GM19455 (cell line): ENCODE results near the gene ATP6V0C.
"Not testable (repeated sequence)": the region's sequence is repeated elsewhere in the genome, so short reads cannot be mapped to it uniquely, and the experiment has no call there.

ENCODE experiments used
- ATAC-seq: cut with Tn5 transposase; IDR thresholded peaks from one replicate; pipeline ENCODE4 v1.9.1; 2021; ENCODE audit not compliant: unreplicated experiment

The ATP6V0C gene

DNA sequence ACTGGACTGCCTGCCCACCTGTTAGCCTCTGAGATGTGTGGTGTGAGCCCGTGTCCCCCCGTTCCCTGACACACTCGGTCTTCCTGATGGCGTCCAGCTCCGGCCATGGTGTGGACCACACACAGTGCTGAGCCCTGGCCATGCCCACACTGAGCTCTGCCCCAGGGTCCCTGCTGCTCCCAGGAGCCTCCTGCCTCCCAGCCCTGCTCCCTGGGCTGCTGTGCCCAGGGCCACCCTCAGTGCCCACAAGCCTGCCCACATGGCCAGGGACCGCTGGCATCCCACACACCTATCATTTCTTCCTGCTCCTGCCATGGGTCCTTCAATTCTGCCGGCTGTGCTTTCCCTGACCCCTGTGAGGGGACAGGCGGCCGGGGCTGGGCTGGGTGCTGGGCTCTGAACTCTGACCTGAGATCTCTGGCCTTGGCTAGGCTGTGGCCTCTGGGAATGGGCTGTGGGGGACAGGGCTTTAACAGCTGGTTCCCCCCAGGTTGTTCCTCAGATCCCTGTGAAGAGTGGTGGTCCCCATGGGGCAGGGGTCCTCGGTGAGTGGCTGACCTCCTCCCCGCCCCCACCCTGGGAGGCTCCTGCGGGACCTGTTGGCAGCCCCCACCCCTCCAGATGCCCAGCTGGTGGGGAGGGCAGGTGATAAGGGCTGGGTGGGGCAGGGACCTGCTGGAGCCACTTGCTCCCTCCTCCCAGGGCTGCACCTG lies 13.5 kb downstream of the ATP6V0C start:
- ATAC-seq: no peak

DNA sequence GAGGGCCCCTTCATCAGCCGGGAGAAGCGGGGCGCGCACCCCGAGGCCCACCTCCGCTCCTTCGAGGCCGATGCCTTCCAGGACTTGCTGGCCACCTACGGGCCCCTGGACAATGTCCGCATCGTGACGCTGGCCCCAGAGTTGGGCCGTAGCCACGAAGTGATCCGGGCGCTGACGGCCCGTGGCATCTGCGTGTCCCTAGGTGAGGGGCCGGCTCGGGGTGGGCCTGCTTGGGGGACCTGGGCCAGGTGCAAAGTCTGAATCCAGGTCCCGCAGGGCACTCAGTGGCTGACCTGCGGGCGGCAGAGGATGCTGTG lies 14.0 kb downstream of the ATP6V0C start:
- ATAC-seq: no peak

DNA sequence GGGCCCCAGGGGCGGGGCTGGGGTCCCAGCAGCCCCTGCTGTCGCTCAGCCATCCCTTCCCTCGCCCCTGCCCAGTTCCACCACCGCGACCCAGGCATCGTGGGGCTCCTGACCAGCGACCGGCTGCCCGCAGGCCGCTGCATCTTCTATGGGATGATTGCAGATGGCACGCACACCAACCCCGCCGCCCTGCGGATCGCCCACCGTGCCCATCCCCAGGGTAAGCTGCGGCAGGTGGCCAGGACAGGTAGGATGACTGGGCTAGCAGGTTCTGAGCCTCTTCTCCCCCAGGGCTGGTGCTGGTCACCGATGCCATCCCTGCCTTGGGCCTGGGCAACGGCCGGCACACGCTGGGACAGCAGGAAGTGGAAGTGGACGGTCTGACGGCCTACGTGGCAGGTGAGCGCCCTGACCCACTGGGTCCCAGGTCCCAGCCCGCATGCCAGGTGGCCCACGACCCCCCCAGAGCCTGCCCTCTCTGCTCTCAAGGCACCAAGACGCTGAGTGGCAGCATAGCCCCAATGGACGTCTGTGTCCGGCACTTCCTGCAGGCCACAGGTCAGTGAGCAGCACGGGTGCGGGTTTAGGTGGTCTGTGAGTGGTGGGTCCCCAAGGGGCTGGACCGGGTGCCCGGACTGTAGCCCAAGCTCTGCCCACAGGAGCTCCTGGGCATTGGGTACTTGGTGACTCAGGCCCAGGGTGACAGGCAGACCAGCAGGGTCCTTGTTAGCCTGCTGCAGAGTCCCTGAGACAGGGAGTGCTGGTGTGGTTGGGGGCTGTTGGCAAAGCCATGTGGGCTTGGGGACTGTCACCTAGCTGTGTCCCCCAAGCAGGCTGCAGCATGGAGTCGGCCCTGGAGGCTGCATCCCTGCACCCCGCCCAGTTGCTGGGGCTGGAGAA lies 14.7 kb downstream of the ATP6V0C start:
- ATAC-seq: no peak

DNA sequence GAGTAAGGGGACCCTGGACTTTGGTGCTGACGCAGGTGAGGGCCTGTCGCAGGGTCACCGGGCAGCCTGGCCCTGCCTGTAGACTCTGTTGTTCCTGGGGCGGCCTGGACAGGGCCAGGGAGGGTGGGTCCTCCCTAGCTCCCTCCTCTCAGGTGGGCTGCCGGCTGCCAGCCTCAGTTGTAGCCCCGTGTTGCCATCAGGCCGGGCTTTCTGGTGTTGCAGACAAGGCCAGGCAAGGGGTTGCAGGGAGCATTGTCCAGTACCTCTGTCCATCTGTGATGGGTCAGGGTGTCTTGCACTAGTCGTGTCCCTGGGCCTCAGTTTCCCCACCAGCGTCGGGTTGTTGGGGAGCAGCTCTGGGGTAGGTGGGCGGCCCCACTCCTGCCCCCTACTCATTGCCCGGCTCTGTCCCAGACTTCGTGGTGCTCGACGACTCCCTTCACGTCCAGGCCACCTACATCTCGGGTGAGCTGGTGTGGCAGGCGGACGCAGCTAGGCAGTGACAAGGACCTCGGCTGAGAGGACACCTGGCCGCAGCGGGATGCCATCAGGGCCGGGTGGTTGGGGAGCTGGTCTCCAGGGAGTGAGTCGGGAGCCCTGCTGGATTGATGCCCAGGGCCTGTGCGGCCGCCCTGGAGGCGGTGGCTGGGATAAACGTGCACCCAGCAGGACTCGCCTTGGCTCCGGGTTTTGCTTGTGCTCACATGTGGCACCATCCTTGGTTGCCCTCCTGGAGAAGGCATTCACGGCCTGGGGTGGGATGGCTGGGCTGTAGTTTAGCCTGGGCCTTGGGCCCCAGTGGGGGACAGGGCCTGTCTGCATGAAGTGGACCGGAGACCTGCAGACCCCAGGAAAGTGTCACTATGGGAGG lies 15.5 kb downstream of the ATP6V0C start:
- ATAC-seq: no peak

DNA sequence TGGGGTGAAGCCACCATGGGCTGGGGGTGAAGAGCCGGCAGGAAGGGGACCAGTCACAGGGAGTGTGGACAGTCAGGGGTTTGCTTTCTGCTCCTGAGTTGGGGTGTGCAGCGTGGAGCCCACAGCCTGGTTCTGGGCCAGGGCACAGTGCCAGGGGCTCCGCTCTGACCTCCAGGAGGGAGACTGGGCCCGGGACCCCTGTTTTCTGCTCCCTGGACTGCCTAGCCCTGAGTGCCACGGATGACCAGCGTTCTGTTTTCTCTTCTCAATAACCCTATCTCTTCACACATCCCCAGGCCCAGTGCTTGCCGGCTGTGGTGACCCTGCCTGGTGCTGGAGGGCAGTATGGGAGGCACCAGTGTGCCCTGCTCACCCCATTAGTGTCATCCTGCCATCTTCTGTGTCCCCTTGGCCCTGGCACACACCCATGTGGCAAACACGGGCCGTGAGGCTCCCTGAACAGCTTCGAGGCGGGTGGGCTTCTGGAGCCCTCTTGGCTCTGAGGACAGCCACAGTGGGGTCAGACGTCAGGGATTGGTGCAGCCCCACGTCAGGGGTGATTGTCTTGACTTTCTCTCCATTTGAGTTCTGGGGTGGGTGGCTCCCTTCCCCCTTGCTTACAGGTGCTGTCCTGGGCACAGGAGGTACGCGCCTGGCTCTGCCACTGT lies 16.3 kb downstream of the ATP6V0C start:
- ATAC-seq: no peak

DNA sequence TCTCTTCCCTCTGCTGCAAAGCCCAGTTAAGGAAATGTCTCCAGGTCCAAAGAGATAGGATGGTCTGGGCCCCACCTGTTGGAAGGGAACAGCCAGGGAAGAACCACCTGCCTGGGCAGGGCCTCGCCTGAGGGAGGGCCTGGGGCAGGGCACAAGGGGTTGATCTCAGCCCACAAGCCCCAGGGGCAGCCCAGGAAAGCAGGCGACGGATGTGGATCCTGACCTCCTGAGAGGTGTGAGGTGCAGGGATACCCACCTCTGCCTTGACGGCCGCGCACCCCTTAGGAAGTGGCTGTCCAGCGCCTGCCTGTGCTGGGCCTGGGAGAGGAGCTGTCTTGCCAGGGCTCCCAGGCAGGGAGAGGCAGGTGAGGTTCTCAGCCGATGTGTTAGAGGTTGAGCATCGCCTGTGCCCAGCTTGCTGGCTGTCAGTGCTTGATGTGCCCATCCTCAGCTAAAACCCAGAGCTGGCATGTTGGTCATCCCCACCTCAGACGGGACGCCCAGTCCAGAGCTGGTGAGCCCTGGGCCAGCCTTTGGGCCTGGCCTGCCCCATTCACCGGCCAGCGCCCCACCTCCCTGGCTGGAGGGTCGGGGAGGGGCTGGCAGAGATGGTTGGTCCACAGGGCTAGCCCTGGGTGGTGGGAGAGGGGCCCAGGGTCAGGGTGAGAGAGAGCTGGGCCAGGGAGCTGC lies 17.0 kb downstream of the ATP6V0C start:
- ATAC-seq: no peak

DNA sequence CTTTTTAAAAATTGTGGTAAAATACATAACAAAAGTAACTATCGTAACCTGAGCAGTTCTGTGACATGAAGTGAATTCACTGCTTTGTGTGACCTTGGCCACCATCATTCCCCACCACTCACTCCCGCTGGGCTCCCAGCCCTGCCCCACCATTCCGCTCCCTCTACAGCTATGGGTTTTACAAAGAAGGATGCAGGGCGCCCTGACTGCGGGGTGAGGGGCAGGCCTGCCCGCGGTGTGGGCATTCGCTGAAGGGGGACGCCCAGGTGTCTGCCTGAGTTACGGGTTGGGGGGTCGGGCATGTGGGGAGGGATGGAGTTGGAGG lies 17.6 kb downstream of the ATP6V0C start, which contains the start of gene CEMP1:
TSS of gene CEMP1 (minus strand) at position 38 of the 325 bp plus-strand sequence. CDS start 335 bp downstream, outside the sequence.
- no peak for ATAC-seq

DNA sequence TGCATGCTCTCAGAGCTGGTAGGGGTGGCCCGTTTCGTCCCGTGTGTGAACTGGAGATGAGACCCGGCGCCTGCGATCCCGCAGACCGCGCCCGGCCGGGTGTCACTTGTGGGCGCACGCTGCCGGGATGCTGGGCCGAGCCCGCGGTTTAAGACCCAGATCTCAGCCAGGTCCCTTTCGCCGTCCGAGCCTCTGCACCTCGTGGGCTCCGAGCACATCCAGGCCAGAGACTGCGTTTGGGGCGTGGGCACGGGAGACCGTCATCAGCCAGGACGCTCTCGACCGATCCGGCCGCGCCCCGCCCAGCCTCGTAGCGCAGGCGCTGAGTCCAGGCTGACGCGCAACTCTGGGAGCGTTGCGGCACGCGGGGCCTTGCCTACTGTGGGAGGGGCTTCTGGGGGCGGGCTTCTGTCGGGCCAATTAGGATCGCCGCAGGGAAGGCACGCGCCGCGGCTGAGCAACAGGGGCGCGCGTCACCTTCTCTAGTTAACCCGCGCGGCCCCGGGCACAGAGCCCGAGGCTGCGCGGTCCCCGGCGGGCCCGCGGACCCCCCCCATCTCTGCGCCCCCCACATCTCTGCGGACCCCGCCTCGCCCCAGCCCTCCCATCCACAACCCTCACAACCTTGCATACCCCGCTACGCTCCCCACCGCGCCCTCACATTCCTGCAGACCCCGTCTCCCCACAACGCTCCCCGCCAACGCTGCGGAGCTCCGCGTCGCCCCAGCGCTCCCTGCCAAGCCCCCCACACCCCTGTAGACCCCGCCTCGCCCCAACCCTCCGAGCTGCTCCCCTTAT lies 18.1 kb downstream of the ATP6V0C start:
- ATAC-seq: peak; percentile 81

DNA sequence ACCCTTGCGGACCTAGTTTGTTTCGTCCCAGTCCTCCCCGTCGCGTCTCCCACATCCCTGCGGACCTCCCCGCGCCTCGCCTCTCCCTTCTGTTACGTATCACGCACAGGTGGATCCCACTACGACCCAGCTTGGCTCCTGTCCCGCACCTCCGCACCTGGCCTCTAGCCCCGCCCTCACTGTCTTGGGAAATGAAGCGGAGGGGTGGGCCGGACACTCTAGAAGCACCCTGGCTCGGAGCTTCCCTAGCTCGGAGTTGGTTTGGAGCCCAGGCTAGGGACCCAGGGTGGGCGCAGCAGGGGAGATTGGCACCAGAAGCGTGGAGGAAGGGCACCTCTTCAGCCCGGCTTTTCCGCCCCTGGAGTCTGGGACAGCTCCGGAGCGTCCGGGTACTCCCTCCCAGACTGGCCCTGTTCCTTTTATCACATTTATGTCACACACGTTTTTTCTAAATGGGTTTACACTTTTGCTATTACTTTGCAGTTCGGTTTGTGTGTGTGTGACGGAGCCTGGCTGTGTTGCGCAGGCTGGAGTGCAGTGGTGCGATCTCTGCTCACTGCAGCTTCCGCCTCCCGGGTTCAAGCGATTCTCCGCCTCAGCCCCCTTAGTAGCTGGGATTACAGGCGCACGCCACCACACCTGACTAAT lies 18.9 kb downstream of the ATP6V0C start:
- ATAC-seq: no peak

DNA sequence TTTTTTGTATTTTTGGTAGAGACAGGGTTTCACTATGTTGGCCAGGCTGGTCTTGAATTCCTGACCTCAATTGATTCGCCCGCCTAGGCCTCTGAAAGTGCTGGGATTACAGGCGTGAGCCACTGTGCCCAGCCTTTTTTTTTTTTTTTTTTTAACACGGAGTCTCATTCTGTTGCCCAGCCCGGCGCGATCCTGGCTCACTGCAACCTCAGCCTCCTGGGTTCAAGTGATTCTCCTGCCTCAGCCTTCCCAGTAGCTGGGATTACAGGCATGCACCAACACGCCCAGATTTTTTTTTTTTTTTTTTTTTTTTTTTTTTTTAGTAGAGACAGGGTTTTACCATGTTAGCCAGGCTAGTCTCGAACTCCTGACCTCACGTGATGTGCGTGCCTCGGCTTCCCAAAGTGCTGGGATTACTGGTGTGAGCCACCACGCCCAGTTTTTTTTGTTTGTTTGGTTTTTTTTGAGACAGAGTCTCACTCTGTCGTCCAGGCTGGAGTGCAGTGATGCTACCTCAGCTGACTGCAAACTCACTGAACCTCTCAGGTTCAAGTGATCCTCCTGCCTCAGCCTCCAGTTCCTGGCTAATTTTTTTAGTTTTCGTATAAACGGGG lies 19.5 kb downstream of the ATP6V0C start:
- ATAC-seq: not testable (repeated sequence)

DNA sequence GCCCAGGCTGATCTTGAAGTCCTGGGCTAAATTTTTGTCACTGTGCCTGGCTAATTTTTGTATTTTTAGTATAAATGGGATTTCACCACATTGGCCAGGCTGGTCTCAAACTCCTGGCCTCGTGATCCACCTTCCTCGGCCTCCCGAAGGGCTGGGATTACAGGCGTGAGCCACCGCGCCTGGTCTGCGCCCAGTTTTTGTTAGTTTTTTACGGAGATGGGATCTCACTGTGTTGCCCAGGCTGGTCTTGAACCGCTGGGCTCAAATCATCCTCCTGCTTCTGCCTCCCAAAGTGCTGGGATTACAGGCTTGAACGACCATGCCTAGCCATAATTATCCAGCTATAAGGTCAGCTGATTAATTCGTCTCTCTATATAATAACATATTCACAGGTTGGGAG lies 20.2 kb downstream of the ATP6V0C start:
- no peak for ATAC-seq

DNA sequence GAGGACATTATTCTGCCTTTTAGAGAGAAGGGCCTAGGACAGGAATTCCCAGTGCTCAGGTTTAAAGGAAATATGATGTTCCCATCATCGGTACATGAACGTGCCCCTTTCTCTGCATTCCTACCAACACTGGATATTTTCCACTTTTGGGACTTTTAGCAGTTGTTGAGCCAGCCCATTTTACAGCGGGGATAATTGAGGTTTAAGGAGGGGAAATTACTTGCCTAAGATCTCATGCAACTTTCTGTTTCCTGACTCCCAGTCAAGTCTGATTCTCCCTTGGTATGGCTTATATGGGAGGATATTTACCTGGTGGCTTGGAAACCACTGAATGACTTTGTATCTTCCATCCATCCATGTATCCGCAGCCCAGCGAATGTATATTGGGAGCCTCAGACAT lies 20.6 kb downstream of the ATP6V0C start:
- ATAC-seq: not testable (repeated sequence)

DNA sequence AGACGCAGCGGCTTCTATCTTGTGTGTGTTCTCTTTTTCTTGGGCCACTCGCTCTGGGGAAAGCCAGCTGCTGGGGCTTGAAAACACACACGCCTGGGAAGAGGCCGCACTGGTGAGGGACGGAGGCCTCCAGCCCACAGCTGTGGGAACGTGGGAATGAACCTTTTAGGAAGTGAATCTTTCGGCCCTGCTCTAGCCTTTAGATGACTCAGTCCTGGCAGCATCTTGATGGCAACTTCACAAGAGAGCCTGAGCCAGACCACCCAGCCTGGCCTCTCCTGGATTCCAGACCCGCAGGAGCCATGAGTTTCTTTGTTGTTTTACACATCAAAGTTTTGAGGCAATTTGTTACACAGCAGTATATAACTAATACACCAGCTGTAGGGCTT lies 21.9 kb downstream of the ATP6V0C start:
- ATAC-seq: no peak

DNA sequence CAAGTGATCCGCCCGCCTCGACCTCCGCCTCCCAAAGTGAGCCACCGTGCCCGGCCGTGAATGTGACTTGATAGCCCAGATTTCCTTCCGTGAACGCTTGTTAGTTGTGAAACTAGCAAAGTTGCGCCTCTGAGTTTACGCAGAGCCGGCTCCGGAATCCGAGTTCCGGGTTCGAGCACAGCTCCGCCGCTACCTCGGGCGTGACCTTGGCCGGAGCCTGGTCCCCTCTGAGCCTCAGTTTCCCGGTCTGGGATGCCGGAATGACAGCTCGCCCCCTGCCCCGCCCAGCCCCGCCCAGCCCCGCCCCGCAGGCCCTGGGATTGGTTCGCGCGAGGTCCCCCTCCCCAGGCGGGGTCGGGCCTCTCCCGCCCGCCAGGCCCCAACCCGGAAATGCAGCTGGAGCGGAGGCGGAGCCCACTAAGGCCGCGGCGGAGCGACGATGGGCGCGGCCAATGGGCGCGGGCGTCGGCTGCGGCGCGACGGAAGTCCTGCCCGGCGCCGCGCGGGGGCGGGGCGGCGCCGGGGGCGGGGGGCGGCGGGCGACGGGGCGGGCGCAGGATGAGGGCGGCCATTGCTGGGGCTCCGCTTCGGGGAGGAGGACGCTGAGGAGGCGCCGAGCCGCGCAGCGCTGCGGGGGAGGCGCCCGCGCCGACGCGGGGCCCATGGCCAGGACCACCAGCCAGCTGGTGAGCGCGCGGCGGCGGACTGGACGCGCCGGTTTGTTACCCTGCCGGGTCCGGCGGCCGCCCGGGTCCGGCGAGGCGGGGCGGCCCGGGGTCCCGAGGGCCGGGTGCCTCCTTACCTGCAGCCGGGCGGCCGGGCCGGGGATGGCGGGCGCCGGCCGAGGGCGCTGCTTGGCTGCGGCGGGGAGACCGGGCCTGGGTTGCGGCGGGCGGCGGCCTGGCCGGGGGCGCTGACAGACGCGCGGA lies 24.0 kb downstream of the ATP6V0C start, which contains the start of gene PDPK1:
TSS of gene PDPK1 (plus strand) at position 571 of the 929 bp plus-strand sequence. CDS start at position 663, 92 bp downstream.
- peak; percentile 73 for ATAC-seq

DNA sequence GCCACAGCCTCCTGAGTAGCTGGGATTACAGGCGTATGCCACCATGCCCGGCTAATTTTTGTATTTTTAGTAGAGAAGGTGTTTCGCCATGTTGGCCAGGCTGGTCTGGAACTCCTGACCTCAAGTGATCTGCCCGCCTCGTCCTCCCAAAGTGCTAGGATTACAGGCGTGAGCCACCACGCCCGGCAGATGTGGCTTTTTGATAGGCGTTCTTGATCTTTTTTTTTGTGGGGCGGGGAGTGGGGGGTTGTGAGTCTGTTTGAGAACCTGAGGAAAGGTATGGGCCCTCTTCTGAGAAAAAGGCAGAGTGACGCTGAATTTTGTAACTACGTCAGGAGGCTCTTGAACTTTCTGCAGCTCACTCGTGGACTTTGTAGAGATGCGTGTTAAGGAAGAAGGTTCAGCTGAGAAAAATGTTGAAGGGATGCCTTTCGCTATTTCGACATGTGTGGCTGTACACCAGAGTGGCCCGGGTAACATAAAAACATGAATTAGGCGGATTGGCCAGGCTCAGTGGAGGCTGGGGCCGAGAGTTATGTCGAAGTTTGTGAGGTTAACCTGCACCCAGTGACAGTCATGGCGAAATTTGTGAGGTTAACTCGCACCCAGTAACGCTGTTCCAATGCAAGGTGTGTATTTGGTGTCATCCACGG lies 25.6 kb downstream of the ATP6V0C start:
- ATAC-seq: not testable (repeated sequence)

DNA sequence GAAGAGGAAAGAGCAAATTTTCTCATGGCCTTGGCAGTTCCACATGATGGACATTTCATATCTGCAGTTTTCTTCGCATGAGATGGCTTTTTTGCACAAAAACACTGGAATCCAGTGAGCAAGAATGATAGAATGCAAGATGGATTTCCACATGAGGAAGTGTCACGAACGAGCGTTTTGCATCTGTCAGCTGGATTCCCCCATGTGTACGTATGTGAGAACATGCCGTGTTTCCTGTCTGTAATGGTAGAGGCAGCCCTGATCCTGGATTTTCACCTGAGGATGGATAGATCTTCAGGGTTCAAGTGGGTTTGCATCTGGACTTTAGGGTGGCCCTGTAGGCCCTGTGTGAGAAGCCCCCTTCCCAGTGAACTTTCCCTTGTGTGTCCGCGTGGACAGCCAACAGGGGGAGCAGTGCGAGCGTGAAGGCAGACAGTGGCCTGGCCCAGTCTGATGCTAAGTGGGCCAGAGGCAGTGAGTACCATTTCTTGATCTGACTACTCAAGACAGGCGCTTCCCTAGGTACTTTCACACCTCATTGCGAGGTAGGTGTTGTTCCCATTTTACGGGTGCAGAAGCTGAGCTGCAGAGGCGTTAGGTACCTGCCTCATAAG lies 26.2 kb downstream of the ATP6V0C start:
- not testable (repeated sequence) for ATAC-seq
